HG03342 (cell line): ENCODE data around the gene HIKESHI.
A peak's percentile ranks its signal among the peaks of the same experiment; 100 is the strongest.
"Not testable (repeated sequence)": the region's sequence is repeated elsewhere in the genome, so short reads cannot be mapped to it uniquely, and the experiment has no call there.

Experiments used
- ATAC-seq: cut with Tn5 transposase; IDR thresholded peaks from one replicate; pipeline ENCODE4 v1.9.1; 2021; ENCODE audit warnings: mild to moderate bottlenecking, moderate library complexity; ENCODE audit not compliant: unreplicated experiment

The HIKESHI gene

DNA sequence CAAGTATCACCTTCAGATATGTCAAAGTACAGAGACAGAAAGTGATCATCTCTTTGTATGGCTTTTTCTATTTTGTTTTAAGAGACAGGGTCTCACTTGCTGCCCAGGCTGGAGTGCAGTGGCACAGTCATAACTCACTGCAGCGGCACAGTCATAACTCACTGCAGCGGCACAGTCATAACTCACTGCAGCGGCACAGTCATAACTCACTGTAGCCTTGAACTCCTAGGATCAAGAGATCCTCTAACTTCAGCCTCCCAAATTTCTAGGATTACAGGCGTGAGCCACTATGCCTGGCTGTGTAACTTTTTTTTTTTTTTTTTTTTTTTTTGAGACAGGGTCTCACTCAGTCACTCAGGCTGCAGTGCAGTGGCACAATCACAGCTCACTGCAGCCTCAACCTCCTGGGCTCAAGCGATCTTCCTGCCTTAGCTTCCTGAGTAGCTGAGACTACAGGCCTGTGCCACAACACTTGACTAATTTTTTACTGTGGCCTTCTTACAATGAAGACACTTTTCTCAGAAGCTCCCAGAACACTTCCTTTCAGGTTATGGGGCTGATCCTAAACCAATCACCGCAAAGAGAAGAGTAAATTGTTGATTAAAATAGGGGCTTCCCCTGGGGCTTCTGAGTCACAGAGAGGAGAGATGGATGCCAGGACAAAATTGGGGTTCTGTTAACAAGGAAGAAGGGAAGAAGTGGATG is 9.0 kb upstream of the HIKESHI start:
- ATAC-seq, result peak; percentile 83

DNA sequence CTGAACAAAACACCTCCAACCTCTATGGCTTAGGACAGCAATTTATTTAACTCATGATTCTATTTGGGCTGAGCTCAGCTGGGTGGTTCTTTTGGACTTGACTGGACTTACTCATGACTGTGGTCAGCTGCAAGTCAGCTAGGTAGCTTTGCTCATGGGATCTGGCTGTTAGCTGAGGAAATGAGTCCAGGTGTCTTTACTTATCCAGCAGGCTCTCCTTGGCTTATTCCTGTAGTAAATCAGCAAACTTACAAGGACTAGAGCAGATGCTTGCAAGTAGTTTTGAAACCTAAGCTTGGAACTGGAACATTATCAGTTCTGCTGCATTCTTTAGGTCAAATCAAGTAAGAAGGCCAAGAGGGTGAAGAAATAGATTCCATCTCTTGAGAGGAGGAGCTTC is 8.0 kb upstream of the HIKESHI start:
- ATAC-seq, result no peak

DNA sequence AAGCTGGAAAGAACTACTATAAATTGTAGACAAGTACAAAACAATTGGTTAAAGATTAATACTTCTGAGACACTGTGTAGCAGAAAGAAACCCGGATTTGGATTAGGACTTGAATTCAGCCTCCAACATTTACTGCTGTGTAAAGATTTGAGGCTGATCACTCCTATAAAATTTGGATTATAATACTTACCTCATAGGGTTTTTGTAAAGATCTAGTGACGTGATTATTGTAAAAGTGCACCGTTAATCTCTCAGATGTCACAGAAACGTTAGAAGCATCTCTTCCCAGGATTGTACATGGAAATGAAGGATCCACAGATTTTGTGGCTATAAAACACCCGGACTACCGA is 323 bp upstream of the HIKESHI start:
- no peak for ATAC-seq

DNA sequence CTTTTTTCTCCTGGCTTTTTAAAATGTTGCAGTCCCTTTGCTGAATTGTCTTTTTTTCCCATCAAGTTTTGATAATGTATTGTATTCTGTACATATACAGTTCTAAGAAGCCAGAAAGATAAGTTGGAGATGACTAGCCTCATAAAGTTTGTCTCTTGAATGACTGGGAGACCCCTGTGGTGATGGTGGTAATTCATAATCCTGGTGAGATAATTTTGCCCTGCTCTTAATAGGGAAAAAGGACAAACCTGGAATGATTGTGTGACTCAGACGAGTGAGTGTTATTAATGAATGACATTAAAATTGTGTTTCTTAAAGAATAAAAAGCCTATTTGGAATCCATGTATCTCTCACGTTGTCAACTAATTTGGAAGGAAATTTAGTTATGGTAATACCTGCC is 1.2 kb downstream of the HIKESHI start:
- no peak for ATAC-seq

DNA sequence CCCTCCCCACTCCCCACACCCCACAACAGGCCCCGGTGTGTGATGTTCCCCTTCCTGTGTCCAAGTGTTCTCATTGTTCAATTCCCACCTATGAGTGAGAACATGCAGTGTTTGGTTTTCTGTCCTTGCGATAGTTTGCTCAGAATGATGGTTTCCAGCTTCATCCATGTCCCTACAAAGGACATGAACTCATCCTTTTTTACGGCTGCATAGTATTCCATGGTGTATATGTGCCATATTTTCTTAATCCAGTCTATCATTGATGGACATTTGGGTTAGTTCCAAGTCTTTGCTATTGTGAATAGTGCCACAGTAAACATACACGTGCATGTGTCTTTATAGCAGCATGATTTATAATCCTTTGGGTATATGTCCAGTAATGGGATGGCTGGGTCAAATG is 6.7 kb downstream of the HIKESHI start:
- ATAC-seq, result not testable (repeated sequence)

DNA sequence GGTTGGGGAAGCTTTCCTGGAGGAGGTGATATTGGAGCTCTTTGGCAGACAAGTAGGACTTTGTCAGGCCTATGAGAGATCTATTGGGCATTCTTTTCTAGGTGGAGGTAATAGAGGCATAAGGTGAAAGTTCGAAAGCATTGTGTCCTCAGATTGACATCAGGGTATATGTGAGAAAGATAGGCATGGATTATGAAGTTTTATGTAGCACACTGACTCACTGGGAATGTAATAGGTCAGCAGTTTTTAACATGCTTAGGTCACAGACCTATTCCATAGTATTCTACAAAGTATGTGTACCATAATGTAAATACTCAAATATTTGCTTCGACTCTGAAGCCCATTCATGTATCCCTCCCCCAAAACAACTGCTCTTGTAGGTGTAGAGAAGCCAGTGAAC is 11.8 kb downstream of the HIKESHI start:
- ATAC-seq, result no peak

DNA sequence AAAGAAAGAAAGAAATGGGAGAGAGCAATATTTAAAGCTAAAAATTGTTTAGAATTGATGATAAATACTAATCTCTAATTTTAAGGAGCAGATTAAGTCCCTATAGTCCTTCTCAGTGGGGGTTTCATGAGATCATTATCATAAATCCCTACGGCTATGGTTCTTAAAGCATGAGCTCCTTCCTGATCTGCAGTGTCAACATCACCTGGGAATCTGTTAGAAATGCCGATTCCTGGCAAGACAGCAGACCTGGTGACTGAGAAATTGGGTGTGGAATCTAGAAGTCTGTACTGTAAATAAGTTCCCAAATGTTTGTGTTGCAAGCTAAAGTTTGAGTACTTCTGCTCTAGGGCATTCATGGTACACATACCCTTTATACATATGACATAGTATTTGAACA is 12.6 kb downstream of the HIKESHI start:
- no peak for ATAC-seq

DNA sequence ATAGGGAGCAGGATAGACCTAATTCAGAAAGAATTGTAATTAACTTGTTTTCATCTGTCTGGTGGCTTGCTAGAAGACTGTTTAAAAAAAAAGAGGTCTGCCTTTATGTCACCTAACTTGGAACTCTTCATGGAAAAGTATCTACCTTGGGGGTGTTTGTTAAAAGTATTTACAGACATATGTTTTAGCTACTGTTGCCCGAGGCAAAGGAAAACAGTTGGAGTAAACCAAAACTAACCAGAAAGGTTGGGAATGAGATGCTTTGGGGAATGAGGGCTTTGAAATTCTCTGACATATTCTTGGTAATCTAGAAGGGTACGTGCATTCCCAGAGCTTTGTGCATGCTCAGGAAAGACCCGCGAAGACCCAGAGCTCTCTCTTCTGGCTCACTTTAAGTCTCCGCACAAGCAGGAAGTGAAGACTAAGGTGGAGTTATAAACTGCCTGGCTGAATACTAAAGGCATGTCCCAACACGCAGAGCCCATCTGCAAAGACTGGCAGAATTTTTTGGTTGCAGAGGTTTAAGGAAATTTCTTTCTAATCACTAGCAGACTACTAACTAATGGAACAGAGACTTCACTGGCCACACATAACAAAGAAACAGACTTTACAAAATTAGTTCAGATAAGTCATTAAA is 33.2 kb downstream of the HIKESHI start:
- ATAC-seq, result no peak

DNA sequence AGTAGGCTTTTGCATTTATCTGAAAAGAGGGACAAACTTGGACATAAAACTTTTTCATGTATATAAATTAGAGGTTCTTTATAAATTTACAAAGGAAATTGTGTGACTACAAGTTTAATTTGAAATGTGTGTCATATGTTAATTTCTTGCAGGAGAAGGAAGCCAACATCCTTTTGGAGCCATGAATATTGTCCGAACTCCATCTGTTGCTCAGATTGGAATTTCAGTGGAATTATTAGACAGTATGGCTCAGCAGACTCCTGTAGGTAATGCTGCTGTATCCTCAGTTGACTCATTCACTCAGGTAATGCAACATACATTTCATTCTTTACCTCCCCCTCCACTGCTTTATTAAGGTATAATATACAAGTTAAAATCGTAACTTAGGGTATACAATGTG is 35.2 kb downstream of the HIKESHI start:
- ATAC-seq, result no peak

DNA sequence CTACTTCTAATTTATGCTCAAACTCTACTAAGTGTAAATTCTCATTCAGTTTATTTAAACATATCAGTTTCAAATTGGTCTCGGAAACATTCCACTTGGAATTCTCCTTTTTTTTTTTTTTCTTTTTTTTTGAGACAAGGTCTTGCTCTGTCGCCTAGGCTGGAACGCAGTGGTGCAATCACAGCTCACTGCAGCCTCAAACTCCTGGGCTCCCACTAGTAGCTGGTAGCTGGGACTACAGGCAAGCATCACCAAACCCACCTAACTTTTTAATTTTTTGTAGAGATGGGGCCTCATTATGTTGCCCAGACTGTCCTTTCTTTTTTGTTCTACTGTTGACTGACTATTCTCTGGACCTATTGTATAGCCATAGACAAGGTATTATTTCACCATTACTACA is 39.3 kb downstream of the HIKESHI start:
- ATAC-seq, result no peak

DNA sequence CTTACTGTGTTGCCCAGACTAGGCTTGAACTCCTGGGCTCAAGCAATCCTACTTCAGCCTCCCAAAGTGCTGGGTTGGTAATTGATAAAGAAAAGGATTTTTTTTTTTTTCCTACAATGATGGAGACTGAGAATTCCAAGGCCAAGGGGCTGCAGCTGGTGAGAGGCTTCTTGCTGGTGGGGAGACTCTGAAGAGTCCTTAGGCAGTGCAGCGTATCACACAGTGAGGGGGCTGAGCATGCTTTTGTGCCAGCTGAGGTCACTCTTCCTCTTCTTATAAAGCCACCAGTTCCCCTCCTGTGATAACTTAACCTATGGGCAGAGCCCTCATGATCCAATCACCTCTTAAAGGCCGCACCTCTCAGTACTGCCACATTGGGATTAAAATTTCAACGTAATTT is 44.5 kb downstream of the HIKESHI start:
- ATAC-seq, result no peak

DNA sequence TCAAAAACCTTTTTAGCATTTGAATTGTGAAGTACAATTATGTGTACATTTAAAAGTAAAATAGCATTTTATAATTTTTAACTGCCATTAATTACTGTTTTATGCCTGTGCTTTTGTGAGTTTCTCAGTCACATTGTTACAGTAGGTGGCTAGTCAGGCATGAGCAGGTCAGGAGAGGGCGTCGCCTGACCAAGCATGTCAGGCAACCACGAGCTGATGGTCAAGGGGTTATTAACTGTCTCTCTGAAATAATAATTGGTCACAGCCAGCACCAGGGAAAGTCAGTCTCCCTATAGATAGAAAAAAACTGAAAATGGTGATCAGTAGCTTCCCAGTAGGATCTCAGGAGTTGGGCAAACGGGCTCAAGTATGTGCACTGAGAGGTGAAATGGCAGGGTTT is 53.2 kb downstream of the HIKESHI start:
- ATAC-seq, result no peak

DNA sequence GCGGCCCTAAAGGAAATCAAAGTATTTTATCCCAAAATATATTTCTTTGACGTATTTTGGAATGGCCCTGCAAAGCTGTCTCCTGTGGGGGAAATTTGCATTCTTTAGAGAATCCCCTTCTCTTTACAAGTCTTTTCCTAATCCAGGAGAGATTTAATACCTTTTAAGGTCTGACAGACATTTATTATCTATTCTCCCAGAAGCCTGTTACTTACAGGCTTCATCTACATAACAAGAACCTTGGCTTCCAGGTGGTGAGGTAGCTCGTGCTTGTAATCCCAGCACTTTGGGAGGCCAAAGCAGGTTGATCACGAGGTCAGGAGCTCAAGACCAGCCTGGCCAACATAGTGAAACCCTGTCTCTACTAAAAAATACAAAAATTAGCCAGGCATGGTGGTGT is 55.4 kb downstream of the HIKESHI start:
- ATAC-seq, result not testable (repeated sequence)

DNA sequence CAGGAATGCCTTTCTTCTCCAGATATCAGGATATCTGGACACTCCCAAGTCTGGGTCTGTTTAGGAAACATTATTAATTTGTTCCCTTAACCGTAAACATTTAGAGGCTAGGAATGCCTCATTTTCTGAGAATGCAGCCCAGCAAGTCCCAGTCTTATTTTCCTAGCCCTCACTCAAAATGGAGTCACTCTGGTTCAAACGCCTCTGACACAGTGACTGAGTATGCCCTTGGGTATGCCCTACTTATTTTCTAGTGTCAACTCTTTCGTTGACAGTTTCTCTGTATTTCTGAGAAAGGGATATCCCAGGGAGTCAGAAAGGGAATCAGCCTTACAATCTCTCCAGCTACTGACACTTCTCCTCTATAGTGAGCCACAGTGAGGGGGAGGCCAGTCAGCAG is 56.7 kb downstream of the HIKESHI start:
- no peak for ATAC-seq

DNA sequence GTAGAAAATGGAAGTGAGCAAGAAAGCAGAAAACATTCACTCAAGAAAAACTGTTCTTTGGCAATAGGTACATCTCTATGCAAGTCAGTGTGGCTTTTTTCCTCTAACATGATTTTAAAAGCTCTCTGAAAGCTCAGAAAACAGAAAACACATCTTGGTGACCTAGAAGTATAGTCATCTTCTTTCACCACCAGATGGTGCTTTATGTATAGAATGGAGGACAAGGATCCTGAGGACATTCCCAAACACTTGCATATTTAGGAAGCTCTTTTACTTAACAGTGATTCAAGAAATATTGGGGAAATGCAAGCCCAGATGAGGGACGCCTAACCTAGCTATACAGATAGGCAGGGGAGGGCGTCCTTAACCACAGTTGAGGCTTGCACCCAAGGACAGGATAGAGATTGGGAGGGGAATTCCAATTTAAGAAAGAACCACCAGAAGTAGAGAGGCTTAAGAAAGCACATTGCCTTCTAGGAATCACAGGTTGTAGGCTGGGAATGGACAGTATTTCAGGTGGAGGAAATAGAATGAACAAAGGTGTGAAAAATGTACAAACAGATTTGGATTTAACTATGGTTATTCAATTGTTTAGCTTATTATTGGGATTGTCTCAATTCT is 58.8 kb downstream of the HIKESHI start:
- no peak for ATAC-seq

DNA sequence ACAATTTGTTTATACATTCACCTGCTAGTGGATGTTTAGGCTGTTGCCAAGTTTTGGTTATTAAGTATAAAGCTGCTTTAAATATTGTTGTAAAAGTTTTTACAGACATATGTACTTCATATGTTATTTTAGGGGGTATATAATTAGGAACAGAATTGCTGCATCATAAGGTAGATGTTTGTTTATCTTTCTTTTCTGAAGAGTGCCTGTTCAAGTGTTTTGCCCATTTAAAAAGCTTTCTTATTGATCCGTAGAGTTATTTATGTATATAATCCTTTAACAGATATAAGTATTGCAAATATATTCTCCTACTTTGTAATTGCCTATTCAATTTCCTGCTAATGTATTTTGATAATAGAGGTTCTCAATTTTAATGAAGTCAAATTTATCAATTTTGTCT is 61.4 kb downstream of the HIKESHI start:
- ATAC-seq, result no peak

DNA sequence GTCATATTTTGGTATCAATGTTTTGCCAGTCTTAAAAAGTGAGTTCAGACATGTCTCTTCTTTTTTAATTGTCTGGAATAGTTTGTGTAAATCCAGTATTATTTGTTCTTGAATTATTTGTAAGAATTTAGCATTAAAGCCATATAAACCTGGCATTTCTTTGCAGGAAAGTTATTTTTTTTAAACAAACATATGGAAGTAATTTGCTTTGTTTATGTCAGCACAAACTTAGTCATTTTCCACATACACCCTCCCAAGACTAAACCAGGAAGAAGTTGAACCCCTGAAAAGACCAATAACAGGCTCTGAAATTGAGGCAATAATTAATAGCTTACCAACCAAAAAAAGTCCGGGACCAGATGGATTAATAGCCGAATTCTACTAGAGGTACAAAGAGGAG is 63.5 kb downstream of the HIKESHI start:
- ATAC-seq, result no peak

DNA sequence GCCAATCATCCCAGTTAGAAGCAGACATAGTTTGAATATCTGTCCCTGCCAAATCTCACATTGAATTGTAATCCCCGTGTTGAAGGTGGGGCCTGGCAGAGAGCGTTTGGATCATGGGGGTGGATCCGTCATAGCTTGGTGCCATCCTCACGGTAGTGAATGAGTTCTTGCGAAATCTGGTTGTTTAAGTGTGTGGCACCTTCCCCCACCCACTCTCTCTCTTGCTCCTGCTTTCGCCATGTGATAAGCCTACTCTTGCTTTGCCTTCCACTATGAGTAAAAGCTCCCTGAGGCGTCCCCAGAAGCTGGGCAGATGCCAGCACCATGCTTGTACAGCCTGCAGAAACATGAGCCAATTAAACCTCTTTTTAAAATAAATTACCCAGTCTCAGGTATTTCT is 67.6 kb downstream of the HIKESHI start:
- no peak for ATAC-seq

DNA sequence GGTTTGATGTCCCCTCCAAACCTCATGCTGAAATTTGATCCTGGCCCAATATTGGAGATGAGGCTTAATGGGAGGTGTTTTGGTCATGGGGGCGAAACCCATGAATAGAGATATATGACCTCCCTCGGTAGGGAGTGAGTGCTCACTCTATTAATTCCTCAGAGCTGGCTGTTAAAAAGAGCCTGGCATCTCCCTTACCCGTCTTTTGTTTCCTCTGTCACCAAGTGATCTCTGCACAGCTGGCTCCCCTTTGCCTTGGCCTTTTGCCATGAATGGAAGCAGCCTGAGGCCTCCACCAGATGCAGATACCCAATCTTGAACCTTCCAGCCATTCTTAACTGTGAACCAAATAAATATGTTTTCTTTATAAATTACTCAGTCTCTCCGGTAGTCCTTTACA is 68.1 kb downstream of the HIKESHI start:
- ATAC-seq, result no peak

DNA sequence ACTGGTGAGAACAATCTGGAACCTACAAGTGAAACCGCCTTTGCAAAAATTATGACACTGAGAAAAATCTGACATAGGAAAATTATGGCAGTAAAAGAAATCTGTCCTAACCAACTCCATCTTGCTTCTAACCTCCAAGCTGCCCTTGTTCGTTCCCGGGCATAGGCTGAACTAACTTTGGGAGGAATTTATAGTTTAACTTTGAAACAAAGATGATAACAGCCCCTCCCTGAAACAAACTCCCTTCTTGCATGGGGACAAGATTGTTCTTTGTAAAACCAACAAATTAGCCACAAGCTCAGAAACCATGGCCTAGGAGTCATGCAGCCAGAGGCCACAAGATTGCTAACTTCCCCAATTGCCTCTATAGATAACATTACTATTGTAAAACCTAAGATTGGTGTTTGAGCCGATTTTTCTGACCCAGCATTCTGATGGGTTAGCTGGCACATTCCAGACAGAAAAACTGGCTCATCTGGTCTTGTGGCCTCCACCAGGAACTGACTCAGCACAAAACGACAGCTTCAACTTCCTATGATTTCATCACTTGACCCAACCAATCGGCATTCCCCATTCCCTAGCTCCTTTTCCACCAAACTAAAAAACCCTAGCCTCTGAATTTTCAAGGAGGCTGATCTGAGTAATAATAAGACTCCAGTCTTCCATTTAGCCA is 69.0 kb downstream of the HIKESHI start:
- ATAC-seq, result no peak

DNA sequence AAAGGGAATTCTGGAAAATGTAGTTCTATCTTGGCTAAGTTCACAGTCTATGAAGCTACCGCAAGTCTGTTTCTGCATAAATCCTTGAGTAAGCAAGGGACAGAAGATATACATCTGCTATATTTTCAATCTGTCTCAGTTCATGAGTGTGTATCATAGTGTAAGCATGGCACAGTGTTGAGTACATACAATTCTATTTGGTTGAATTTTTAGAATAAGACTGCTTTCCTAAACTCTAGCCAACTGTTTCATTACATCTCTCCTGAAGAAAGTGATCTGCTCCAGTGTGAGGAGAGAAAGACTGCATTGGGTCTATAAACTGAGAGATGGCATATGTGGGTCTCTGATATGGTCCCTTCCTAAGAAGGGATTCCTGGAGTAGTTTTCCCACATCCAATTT is 70.0 kb downstream of the HIKESHI start:
- no peak for ATAC-seq

DNA sequence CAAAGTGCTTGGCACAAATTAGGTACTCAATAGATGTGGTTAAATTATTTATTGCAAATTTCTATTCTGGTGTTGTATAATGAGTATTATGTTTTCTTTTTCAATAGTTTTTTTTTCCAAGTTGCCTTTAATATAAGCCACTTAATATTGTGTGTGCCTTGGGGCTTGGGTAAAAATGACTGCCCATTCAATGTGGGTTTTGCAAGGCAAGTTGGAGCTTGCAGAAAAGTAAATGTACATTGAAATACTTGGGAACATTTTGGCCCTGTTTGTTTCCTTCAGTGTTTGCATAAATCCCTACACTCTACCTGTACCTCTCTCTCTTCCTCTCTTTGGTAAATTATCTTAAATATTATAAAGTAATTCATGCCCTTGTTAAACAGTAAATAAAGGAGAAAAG is 70.5 kb downstream of the HIKESHI start:
- no peak for ATAC-seq
